Measurements from ENCODE around the gene CRY2.

DNA sequence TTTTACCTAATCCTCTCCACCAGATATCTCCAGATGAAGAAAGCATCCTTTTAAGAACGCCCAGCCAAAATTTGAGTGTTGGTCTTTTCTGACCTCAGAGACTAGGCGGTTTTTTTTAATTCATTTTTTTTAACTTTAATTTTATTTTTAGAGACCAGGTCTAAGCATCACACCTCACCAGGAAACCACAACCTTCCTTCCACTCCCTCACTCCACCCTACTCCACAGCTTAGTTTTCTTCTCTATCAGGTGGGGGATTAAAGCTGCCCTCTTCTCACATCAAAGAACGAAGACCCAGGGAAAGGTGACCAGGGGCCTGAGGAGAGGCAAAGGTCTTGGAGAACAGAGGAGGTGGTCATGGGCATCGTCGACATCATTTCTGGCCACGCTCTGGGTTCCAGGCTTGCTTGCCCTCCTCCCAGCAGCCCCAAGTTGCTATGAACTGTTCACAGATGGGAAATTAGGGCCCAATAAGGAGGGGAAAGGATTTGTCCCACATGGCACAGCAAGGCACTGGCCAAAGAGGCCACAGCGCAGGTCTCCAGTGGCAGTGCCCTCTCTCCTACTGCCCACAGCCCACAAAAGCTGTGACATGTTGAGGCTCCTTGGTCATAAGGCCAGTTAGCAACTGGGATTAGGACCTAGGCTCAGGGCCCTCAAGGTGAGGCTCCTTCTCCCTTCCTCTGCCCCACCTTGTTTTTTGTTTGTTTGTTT is 71.8 kb downstream of the CRY2 start:
- TF ChIP-seq, protein P1, sequence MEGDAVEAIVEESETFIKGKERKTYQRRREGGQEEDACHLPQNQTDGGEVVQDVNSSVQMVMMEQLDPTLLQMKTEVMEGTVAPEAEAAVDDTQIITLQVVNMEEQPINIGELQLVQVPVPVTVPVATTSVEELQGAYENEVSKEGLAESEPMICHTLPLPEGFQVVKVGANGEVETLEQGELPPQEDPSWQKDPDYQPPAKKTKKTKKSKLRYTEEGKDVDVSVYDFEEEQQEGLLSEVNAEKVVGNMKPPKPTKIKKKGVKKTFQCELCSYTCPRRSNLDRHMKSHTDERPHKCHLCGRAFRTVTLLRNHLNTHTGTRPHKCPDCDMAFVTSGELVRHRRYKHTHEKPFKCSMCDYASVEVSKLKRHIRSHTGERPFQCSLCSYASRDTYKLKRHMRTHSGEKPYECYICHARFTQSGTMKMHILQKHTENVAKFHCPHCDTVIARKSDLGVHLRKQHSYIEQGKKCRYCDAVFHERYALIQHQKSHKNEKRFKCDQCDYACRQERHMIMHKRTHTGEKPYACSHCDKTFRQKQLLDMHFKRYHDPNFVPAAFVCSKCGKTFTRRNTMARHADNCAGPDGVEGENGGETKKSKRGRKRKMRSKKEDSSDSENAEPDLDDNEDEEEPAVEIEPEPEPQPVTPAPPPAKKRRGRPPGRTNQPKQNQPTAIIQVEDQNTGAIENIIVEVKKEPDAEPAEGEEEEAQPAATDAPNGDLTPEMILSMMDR (IDR thresholded peaks at IDR 0.05 in 4 of 5, conservative IDR thresholded peaks at IDR 0.05 in 1 of 5) = no peak
- no peak for TF ChIP-seq POLR2A (IDR thresholded peaks at IDR 0.05)

All from gastrocnemius medialis (tissue), 4 donors.